ENCODE measurements around the gene TRMT5.

- TF ChIP-seq CTCF (IDR thresholded peaks at IDR 0.05): no peak
- TF ChIP-seq POLR2A (IDR thresholded peaks at IDR 0.05): no peak
Measured at GRCh38 chr14:60958146-60958545, 22.7 kb downstream of the TRMT5 start.

Data from adrenal gland (tissue), 5 donors.